Smooth muscle cell (in vitro differentiated cells): ENCODE measurements around the gene FCMR. TPM values are rescaled to one million over a fixed set of nuclear protein-coding genes. Genes with fewer than 3 reads are reported as not detected.

Experiments
- DNase-seq: peaks from one replicate; lab custom pipeline; 2025; ENCODE audit not compliant: unreplicated experiment; lab: John Stamatoyannopoulos, UW
- H2AFZ ChIP-seq: fragments of 200-600 bp; sonication (generic); 2 replicates; pipeline ENCODE4 v1.6.0; 2016; ENCODE audit warnings: antibody characterized with exemption, low read depth, mild to moderate bottlenecking
- H3F3A ChIP-seq: fragments of 200-600 bp; sonication (generic); 2 replicates; pipeline ENCODE4 v1.6.0; 2017; ENCODE audit warnings: antibody characterized with exemption, low read depth
- H3K27ac ChIP-seq: fragments of 200-600 bp; sonication (generic); 2 replicates; pipeline ENCODE4 v1.5.1; 2016; ENCODE audit warnings: low read depth, mild to moderate bottlenecking
- H3K27me3 ChIP-seq: fragments of 200-600 bp; sonication (generic); 2 replicates; pipeline ENCODE4 v1.6.1; 2016; ENCODE audit warnings: low read depth, mild to moderate bottlenecking
- H3K36me3 ChIP-seq: fragments of 200-600 bp; sonication (generic); 2 replicates; pipeline ENCODE4 v1.5.1; 2016; ENCODE audit warnings: low read depth
- H3K4me1 ChIP-seq: fragments of 200-600 bp; sonication (generic); 2 replicates; pipeline ENCODE4 v1.5.1; 2016; ENCODE audit warnings: low read depth
- H3K4me2 ChIP-seq: fragments of 200-600 bp; sonication (generic); 2 replicates; pipeline ENCODE4 v1.6.0; 2016; ENCODE audit warnings: mild to moderate bottlenecking
- H3K4me3 ChIP-seq: fragments of 200-600 bp; sonication (generic); 2 replicates; pipeline ENCODE4 v1.5.1; 2016; ENCODE audit warnings: mild to moderate bottlenecking
- H3K79me2 ChIP-seq: fragments of 200-600 bp; sonication (generic); 2 replicates; pipeline ENCODE4 v1.6.0; 2016; ENCODE audit warnings: low read depth, mild to moderate bottlenecking
- H3K9ac ChIP-seq: fragments of 200-600 bp; sonication (generic); 2 replicates; pipeline ENCODE4 v1.6.0; 2016; ENCODE audit warnings: low read depth
- H3K9me3 ChIP-seq: fragments of 200-600 bp; sonication (generic); replicated peaks from 2 replicates; pipeline ENCODE4 v1.5.1; 2016; ENCODE audit warnings: low read depth
- H4K20me1 ChIP-seq: fragments of 200-600 bp; sonication (generic); 2 replicates; pipeline ENCODE4 v1.6.0; 2016; ENCODE audit warnings: low read depth
- CTCF ChIP-seq: fragments of 200-600 bp; sonication (generic); IDR thresholded peaks from 2 replicates; pipeline ENCODE4 v1.5.1; 2017; ENCODE audit warnings: borderline replicate concordance, mild to moderate bottlenecking, antibody characterized with exemption; ENCODE audit not compliant: insufficient read depth, poor library complexity, severe bottlenecking
- WGBS: methylation state at CpG from one replicate; pipeline ENCODE4 v1.1.7; 2016; ENCODE audit warnings: low lambda C conversion rate; 5-methylcytosine and 5-hydroxymethylcytosine counted together
- polyA plus RNA-seq: library from polyadenylated mRNA; unstranded; fragments of >200 nt; fragmentation: Nextera tagmentation; extraction: Ambion mirVana; gene quantifications from 2 replicates; pipeline ENCODE4 v1.2.1, GENCODE V29; 2016
- total RNA-seq: library from RNA; depleted of rRNA; stranded (reverse); fragments of >200 nt; gene quantifications from 2 replicates; pipeline ENCODE4 v1.2.3, GENCODE V29; 2014

Gene FCMR
- total and polyA plus RNA-seq, 2 experiments from 2014 or later, result 1.6 TPM; not detected in 1

- 41% methylated on average over 6 of the region's 6 CpGs for WGBS
- H3K9ac ChIP-seq, result no peak overlapping the region
- H3K79me2 ChIP-seq, result no peaks in the 10 kb centered on the region
- no peaks in the 10 kb centered on the region for H3K4me1 ChIP-seq
- no peak overlapping the region for H3K27ac ChIP-seq
- no peaks in the 10 kb centered on the region for H4K20me1 ChIP-seq
- H3K36me3 ChIP-seq, result no peaks in the 10 kb centered on the region
- peaks cover 82% of the 10 kb centered on the region for H3K27me3 ChIP-seq
- no peak for TF ChIP-seq CTCF
- no peaks in the 10 kb centered on the region for H3K9me3 ChIP-seq
- no peaks in the 10 kb centered on the region for H3F3A ChIP-seq
- no peak overlapping the region for H3K4me2 ChIP-seq
- DNase-seq, result no peak
- no peak overlapping the region for H3K4me3 ChIP-seq
- no peak overlapping the region for H2AFZ ChIP-seq
These were observed 20.2 kb upstream of the FCMR start for GRCh38 chr1:206941766-206942418.

GRCh38 chr1:206940588-206940936 is 18.8 kb upstream of the FCMR start:
- Histone ChIP-seq H3K9me3 (no peaks in the 10 kb centered on the region), H3K79me2 (no peaks in the 10 kb centered on the region), H3K36me3 (no peaks in the 10 kb centered on the region), H3K4me2 (no peak overlapping the region), H4K20me1 (no peaks in the 10 kb centered on the region), H3K4me3 (no peak overlapping the region), H2AFZ (no peak overlapping the region), H3K27ac (no peak overlapping the region), H3K27me3 (peaks cover 82% of the 10 kb centered on the region), H3K4me1 (no peaks in the 10 kb centered on the region), H3K9ac (no peak overlapping the region), H3F3A (no peaks in the 10 kb centered on the region)
- no peak for TF ChIP-seq CTCF
- 88% methylated on average over 3 of the region's 3 CpGs for WGBS
- DNase-seq, result no peak

GRCh38 chr1:206939841-206940587 is 18.3 kb upstream of the FCMR start:
- no peak overlapping the region for H3K9ac ChIP-seq
- no peak overlapping the region for H3K4me3 ChIP-seq
- no peaks in the 10 kb centered on the region for H3K36me3 ChIP-seq
- H3K27me3 ChIP-seq, result peaks cover 76% of the 10 kb centered on the region
- no peak for TF ChIP-seq CTCF
- no peaks in the 10 kb centered on the region for H4K20me1 ChIP-seq
- H2AFZ ChIP-seq, result no peak overlapping the region
- no peak overlapping the region for H3K27ac ChIP-seq
- H3K79me2 ChIP-seq, result no peaks in the 10 kb centered on the region
- no peaks in the 10 kb centered on the region for H3F3A ChIP-seq
- no peaks in the 10 kb centered on the region for H3K4me1 ChIP-seq
- H3K4me2 ChIP-seq, result no peak overlapping the region
- DNase-seq, result no peak
- no peaks in the 10 kb centered on the region for H3K9me3 ChIP-seq
- 92% methylated on average over 9 of the region's 9 CpGs for WGBS
